GM13977 (cell line): Measurements from ENCODE around the gene RXRA.

ENCODE experiments used
- DNase-seq: peaks from one replicate; pipeline ENCODE4 v3.0.0; 2012; ENCODE audit warnings: low spot score
- in situ Hi-C: fragments of 300-500 bp; cut with MboI; formaldehyde crosslinking; loops from one replicate; pipeline ENCODE4 v1.12.0; 2022; ENCODE audit warnings: low sequenced_read_pairs, low pct_unique_long_range_greater_than_20kb, mixed read lengths, inconsistent platforms; ENCODE audit not compliant: unreplicated experiment
- TF ChIP-seq, protein P1 (sequence below): IDR thresholded peaks from 2 replicates; pipeline ENCODE4 v1.5.1; 2012; ENCODE audit warnings: mild to moderate bottlenecking, control low read depth; ENCODE audit not compliant: insufficient read depth; ENCODE audit errors: extremely low read depth, missing control alignments

The RXRA gene

DNA sequence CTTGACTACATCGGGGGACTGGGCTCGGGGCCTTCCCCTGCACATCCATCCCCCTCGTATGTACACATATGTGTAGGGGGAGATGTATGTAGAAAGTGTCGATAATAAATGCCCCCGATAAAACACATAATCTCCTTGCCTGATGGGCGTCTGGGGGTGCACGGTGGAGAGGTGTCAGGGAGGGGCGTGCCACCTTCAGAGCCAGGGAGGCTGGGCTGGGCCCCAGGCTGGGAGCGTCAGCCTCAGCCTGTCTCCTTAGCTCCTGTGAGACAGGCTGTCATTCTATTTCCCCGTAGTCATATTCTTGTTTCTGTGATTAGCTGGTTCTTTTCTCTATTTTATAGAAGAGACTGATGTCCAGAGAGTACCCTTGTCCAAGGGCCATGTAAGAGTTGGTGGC, 4.7 kb upstream of the RXRA start:
- TF ChIP-seq, protein P1, sequence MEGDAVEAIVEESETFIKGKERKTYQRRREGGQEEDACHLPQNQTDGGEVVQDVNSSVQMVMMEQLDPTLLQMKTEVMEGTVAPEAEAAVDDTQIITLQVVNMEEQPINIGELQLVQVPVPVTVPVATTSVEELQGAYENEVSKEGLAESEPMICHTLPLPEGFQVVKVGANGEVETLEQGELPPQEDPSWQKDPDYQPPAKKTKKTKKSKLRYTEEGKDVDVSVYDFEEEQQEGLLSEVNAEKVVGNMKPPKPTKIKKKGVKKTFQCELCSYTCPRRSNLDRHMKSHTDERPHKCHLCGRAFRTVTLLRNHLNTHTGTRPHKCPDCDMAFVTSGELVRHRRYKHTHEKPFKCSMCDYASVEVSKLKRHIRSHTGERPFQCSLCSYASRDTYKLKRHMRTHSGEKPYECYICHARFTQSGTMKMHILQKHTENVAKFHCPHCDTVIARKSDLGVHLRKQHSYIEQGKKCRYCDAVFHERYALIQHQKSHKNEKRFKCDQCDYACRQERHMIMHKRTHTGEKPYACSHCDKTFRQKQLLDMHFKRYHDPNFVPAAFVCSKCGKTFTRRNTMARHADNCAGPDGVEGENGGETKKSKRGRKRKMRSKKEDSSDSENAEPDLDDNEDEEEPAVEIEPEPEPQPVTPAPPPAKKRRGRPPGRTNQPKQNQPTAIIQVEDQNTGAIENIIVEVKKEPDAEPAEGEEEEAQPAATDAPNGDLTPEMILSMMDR, result no peak
- in situ Hi-C loops, result no loop called here
- no peak for DNase-seq

DNA sequence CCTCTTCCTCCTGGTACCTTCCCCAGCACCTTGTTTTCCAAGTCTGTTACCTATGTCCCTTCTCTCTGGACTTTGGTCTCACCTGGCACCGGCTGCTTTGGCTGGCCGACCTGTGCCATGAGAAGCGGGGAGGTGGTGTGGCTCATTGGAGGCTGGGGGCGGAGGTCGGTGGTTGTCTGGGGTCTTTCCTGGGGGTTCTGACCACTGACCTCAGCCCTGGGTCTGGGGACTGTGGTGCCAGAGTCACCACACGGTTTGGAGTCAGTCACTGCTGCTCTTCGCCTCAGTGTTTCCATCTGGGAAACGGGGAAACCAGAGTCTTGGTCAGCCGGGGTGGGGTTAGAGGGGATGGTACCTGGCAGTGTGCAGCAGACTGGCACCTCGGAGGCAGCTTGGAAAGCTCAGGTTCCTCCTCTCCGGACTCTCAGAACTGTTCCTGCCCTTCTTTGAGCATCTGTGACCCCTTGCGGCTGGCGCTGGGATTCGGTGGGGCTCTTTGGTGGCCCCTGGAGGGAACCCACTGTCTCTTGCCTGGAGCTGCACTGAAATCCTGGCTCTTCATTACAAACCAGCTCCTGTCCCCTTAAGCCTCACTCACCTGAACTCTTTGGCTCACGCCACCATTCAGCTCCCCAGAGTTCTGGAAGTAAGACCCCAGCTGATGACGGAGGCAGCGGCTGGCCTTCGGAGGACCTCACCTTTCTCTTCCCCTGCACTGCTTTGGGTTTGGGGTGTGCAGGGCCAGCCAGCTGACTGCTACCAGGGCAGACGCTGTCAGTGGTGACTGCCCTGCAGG, 4.1 kb upstream of the RXRA start:
- in situ Hi-C loops, result no loop called here
- TF ChIP-seq, protein P1, result no peak

DNA sequence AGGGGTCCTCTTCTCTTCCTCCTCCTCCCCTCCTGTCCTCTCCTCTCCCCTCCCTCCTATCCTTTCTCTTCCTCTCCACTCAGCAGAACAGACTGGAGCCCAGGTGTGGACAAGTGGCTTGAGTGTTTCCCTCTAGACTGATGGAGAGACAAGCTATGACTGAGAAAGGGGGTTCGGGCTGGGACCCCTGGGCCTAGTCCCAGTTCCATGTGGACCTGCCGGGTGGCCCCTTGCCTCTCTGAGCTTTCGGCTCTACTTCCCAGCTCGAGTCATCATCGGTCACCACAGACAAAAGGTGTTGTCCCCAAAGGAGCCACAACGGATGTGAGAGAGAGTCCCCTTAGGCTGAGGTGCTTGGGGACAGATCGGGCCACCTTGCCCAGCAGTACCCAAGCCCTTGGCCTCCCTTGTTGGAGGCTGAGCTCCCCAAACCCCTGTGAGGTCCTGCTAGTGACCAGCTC, 3.4 kb upstream of the RXRA start:
- TF ChIP-seq, protein P1, result no peak
- DNase-seq, result no peak
- in situ Hi-C loops, result no loop called here

More for the DNA sequence above, 4.1 kb upstream of the RXRA start:
- no peak for DNase-seq

DNA sequence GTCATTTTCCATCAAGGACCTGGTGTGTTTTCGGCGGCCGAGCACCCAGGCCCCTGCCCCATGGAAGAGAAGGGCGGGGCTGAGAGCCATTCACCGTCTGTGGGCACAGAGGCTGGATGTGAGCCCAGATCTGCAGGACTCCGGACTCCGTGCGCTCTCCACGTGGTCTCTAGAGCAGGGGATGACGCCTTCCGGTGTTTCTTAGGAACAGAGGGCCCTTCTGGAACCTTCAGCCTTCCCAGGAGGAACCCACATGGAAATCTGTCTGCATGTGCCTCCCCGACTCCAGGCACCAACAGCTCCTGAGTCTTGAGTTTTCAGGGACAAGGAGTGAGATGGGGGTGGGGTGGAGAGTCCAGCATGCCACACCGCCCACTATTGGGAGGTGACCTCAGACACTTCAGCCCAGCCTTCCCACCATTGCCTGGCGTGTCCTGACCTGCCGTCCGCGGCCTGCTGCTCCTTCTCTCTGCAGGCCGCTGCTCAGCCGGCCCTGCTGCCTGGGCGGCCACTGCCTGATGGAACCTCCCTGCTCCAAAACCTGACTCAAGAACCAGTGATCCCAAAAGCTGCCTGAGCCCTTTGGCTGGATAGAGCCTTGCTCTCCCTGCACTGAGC, 2.4 kb upstream of the RXRA start:
- no peak for DNase-seq
- in situ Hi-C loops, result no loop called here
- TF ChIP-seq, protein P1, result no peak

DNA sequence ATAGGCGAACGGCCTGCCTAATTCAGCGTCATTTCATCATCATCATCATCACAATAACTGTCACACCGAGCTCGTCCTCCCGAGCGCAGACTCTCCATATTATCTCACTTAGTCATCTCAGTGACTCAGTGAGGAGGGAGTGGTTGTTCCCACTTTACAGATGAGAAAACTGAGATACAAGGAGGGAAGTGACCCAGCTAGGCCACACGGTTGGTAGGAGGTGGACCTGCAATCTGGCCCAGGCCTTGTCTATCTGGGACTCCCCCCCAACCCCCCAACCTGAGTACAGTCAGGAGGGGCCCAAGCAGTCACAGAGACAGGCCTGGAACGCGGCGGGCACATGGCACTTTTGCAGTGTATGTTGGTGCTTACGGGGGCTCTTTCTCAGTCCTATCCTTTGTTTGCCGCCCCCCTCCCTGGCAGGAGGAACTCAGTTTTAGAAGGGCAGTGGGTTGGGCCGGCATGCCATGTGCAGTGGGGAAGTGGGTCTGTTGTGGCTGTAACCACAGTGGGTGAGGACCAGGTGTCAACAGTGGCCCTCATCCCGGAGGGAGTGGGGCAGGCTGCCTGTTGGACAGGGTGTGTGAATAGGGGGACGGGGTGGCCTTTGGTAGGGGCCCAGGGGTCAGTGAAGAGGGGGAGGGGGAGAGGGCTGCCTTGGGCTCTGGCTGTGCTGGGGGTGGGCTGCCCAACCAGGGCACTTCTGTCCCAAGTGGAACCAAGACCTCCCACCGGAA, 1.7 kb upstream of the RXRA start:
- TF ChIP-seq, protein P1, result no peak
- no peak for DNase-seq
- in situ Hi-C loops, result no loop called here

DNA sequence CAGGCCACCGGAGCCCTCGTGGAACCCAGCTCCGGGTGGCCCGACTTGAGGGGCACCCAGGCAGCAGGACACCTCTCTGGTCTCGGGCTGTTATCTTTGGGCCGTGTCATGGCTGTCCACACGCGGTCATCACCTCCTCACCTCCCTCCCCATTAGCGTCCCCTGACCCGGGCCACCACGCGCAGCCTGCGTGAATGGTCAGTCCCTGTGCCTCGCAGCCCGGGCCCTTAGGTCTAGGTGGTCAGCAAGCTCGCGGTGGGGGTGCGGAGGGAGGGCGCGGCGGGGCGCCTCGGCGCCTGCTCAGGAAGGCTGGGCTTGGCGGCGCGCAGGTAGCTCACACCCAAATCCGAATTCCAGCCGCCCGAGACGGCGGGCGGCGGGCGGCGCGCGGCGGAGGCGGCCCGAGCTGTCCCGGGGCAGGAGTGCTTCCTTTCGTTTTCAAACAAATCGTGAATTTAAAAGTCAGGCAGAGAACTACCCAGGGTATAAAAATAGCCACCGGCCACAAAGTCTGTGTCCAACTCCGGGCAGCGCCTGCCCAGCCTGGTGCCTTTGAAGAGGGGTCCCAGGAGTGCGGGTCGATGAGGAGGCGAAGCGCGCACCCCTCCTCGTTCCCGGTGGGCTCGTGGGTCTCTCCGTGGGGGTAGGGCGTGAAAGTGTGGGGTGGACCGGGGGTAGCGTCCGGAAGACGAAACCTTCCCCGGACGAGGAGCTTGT, 1.0 kb upstream of the RXRA start:
- in situ Hi-C loops, result no loop called here
- DNase-seq, result peak; percentile 72
- TF ChIP-seq, protein P1, result no peak
